ENCODE results near the gene SUPT4H1.

SUPT4H1 gene

GRCh38 chr17:58328195-58329034, 23.6 kb downstream of the SUPT4H1 start, which contains the start of gene TSPOAP1:
Gene TSPOAP1, minus strand, starts transcription at chr17:58328795. Its CDS starts 875 bp downstream, at chr17:58327920.
- DNase-seq, result peak; percentile 86

GRCh38 chr17:58327363-58328194, 24.4 kb downstream of the SUPT4H1 start:
- DNase-seq, result peak; percentile 35

GRCh38 chr17:58326609-58327362, 25.2 kb downstream of the SUPT4H1 start:
- DNase-seq, result peak; percentile 6

GRCh38 chr17:58325976-58326468, 26.0 kb downstream of the SUPT4H1 start:
- DNase-seq, result no peak

GRCh38 chr17:58325289-58325726, 26.7 kb downstream of the SUPT4H1 start:
- DNase-seq, result no peak

GRCh38 chr17:58324409-58325288, 27.4 kb downstream of the SUPT4H1 start:
- DNase-seq, result no peak

GRCh38 chr17:58324056-58324408, 28.0 kb downstream of the SUPT4H1 start:
- no peak for DNase-seq

GRCh38 chr17:58323366-58324055, 28.5 kb downstream of the SUPT4H1 start:
- DNase-seq, result no peak

- no peak for DNase-seq
These were observed 29.3 kb downstream of the SUPT4H1 start for GRCh38 chr17:58322581-58323185.

- no peak for DNase-seq
These were observed 30.2 kb downstream of the SUPT4H1 start for GRCh38 chr17:58321571-58322525.

GRCh38 chr17:58320570-58321323, 31.3 kb downstream of the SUPT4H1 start:
- no peak for DNase-seq

- DNase-seq, result no peak
These were observed 31.8 kb downstream of the SUPT4H1 start for GRCh38 chr17:58320163-58320558.

GRCh38 chr17:58319173-58320162, 32.5 kb downstream of the SUPT4H1 start:
- DNase-seq, result no peak

- DNase-seq, result no peak
These were observed 33.3 kb downstream of the SUPT4H1 start for GRCh38 chr17:58318627-58319172.

- DNase-seq, result no peak
These were observed 33.9 kb downstream of the SUPT4H1 start for GRCh38 chr17:58318065-58318481.

- peak; percentile 87 for DNase-seq
These were observed 34.5 kb downstream of the SUPT4H1 start for GRCh38 chr17:58317421-58318064.

Data from CD4-positive, alpha-beta T cell treated with Interleukin-10 for 1 hour (primary cell).